Hypothalamus (tissue), 51 donors: ENCODE measurements around the gene BLOC1S3.

ENCODE experiments used
- DNase-seq, 51 donors: peaks; one replicate each; lab custom pipeline; 2025; lab: John Stamatoyannopoulos, UW

Gene BLOC1S3

DNA sequence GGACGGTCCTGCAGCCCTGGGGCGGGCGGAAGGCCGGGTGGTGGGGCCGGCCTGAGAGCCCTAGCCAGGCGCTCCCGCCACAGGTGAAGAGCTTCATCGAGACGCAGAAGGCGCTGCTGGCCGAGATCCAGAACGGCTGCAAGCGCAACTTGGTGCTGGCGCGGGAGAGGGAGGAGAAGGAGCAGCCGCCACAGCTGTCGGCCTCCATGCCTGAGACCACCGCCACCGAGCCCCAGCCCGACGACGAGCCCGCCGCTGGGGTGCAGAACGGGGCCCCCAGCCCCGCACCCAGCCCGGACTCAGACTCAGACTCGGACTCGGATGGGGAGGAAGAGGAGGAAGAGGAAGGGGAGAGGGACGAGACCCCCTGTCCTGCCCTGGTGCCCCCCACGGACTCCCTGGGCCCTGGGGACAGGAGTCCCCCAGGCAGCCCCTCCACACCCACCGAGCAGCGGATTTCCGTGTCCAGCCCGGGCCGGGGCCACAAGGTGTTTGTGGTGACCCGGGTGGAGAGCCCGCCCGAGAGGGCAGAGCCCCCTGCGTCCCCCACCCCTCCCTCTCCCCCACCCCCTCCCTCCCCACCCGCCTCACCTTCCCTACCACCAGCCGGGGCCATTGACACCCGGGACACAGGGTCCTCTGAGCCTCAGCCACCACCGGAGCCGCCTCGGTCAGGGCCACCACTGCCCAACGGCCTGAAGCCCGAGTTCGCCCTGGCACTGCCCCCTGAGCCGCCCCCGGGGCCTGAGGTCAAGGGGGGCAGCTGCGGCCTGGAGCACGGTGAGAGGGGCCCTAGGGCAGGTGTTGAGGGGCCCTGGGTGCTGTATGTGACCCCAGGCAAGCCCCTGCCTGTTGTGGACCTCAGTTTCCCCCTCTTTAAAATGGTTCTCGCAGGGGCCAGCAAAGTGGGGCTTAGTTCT is 33.1 kb upstream of the BLOC1S3 start:
- no peak for DNase-seq

GRCh38 chr19:45146251-45146650 is 32.3 kb upstream of the BLOC1S3 start:
- no peak for DNase-seq

DNA sequence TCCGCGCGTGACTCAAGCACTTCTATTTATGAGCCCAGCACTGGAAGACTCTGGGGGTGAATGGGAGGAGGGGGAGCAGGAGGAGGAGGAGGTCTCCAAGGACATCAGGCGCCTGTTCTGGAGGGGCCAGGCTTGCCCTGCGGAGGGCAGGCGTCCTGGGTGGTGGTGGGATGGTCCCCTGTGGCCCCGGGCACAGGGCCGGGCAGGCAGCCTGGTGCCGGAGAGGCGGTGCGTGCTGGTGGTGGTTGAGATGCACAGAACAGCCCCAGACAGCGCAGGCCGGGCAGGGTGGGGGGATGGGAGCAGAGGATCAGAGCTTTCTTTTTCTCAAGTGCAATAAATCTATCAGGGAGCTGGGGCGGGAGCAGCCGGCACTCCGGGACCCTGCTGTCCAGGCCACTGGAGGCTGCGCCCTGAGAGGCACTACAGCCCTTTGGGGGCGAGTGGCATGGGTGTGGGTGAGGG is 31.8 kb upstream of the BLOC1S3 start:
- no peak for DNase-seq

GRCh38 chr19:45147835-45148676 is 30.5 kb upstream of the BLOC1S3 start:
- DNase-seq = no peak

DNA sequence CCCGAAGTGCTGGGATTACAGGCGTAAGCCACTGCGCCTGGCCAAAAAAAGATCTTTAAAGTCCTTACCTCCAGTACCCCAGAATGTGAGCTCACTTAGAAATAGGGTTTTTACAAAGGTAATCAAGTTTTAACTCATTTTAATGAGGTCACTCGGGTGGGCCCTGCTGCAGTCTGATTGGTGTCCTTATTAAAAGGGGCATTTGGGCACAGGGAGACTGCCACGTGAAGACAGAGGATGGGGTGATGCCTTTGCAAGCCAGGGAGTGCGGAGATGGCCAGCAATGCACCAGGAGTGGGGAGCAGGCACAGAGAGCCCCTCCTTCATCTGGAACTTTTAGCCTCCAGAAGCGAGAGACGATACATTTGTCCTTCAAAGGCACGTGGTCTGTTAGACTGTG is 29.5 kb upstream of the BLOC1S3 start:
- no peak for DNase-seq

DNA sequence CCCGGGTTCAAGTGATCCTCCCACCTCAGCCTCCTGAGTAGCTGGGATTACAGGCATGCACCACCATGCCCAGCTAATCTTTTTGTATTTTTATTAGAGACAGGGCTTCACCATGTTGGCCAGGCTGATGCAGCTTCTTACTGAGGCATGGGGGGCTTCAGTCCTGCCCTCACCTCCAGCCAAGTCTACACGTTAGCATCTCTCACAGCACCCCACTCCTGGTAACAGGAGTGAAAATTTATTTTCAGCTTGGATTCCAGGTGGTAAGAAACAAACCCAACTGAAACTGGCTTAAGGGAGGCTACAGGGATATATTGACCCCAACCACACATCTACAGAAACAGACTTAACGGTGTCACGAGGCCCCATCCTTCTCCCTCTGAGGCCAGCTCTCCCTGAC is 28.4 kb upstream of the BLOC1S3 start:
- DNase-seq = no peak

DNA sequence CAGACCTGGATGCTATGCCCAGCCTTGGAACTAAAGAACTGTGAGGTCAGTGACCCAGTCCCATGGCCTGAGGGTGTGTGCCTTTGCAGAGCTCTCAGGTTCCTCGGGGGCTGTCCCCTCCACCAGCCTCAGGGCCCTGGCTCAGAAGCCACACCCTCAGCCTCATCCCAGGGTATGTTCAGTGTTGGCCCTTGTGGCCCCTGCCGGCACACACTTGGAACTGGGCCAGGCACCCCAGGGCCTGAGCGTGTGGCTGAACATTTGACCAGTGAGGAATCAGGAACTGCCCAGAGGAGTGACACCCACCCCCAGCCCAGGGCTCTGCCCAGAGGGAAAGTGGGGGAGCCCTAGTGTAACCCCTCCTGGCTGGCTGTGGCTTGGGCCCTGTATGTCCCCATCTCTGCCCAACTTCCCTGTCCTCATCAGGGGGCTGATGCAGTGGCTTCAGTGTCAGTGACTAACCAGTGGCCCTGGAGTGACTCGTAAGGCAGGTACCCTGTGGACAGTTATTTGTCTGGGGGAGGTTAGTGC is 27.8 kb upstream of the BLOC1S3 start:
- no peak for DNase-seq

DNA sequence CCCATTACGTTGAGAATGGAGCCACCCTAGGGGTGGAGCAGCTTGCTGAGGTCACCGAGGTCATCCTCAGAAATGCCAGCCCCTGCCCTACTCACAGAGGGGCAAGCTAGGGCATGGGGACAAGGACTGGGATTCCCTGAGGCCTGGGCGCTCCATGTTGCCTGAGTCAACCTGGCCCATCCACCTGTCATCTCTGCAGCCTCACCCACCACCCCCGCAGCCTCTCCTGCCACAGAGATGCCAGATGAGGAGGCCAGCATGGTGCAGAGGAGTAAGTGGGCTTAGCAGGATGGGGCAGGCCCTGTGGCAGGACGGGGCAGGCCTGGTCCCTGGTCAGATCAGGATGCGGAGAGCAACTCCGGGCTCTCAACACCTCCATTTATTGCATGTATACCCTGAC is 27.3 kb upstream of the BLOC1S3 start:
- no peak for DNase-seq

DNA sequence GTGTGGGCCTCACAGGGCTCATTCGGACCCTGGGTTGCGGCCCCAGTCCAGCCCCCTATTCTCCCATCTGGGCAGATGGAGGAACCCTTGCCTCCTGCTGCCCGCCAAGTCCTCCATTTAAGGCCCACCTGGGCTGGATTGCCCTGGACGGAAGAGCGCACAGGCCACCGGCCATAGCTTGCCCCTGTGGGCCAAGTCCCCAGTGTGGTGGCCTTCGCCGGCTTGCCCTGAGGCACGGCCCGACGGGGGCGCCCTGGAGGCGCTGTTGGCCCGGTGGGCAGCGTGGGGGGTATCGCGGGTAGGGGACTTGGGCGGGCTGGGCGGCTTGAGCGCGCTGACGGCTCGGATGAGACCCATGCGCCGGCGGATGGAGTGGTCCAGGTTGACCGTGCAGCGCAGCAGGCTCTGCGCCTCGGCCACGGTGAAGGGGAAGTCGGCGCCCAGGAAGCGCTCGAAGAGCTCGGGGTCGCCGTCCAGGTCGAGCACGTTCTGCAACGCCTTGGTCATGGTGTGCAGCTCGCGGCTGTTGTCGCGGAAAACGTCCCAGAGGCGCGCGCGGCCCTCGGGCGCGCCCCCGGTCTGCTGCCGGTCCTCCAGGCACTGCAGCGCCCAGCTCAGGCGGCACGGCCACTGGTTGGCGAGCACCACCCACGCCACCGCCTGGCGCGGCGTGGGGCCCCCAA is 26.6 kb upstream of the BLOC1S3 start:
- peak in 1 of 51 donors; percentile 32 for DNase-seq

DNA sequence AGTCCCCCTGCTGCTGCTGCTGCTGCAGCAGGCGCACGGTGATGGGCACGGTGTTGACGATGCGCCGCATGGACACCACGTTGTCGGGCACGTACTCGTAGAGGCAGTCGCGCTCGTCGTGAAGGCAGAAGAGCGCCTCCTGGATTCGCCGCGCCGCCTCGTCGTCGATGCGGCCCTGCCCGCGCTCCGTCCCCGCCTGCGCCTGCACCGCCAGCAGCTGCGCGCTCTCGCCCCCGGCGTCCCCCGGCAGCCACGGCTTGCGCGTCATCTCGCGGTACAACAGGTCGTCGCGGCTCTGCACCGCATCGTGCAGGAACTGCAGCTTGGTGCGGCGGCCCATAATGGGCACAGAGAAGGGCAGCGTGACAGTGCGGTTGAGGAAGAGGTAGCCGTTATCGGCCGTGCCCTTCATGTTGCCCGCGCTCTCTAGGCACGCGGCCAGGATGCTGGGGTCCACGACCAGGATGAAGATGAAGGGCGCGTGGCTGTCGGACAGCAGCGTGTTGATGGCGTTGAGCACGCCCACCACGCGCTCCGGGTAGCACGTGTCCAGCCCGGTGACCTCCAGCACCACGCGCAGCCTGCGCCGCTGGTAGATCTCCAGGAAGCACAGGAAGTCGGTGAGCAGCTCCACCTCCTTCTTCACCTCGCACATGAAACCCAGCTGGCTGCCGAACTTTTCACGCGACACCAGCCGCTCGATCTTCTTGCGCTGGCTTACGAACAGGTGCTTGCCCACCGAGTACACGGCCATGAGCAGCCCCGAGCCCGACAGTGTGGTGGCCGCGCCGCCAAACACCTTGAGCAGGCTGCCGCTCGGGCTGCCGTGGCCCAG is 25.9 kb upstream of the BLOC1S3 start:
- DNase-seq = peak in 22 of 51 donors; percentile 11 to 61 (median 36)

DNA sequence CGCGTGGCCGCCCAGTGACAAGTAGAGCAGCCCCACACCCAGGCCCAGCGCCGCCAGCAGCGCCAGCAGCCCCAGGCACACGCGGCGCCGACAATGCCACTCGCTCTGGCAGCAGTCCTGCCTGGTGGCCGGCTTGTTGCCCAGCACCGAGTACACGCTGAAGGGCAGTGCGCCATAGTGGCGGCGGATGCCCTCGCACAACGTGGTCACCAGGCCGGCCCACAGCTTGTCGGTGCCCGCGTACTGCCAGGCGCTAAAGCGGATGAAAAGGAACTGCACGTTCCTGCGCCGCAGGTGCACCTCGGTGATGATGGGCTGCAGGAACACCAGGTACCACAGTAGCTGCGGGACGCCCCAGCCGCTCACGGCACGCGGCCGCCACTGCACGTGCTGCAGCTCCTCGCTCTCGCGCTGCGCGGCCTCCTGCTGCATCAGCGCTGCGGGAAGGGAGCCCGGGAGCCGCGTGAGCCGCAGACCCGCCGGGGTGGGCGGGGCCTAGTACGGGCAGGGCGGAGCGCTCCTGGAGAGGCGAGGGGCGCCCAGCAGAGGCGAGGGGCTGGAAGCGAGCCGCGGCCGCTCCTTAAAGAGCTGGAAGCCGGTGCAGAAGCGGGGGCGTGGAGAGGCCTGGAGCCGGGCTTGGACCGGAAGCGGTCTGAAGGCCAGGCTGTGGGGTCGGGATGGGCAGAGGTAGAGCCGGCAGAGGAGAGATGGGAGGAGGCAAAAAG is 25.1 kb upstream of the BLOC1S3 start:
- peak in 34 of 51 donors; percentile 8 to 65 (median 52) for DNase-seq

DNA sequence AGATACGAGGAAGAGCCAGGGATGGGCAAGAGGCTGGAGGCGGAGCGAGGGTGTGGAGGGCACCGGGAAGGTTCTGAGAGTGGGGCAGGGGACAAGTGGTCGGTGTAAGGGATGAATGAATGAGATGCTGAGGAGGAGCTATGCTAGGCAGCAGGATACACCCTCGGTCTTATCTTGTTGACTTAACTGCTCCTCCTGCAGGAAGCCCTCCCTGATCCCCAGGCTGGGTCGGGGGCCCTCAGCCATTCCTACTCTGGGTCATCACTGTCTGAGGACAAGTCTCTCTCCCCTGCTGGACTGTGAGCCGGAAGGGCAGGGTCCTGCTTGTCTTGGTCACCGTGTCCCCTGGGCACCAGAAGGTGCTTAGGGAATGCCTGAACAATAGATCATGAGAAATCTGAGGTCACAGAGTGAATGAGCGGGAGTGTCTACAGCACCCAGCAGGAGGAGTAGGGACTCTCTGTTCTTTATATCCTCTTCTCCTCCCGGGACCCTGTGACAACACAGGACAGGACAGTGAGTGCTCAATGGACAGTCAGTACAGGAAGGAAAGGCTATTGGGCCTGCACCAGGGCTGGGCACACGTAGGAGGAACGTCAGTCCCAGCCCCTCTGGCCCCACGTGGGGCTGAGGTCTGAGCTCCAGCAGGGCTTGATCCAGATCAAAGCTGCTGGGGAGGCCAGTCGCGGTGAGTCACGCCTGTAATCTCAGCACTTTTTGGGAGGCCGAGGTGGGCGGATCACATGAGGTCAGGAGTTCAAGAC is 24.3 kb upstream of the BLOC1S3 start:
- no peak for DNase-seq

- no peak for DNase-seq
Observed at GRCh38 chr19:45156011-45156630, 22.5 kb upstream of the BLOC1S3 start.

DNA sequence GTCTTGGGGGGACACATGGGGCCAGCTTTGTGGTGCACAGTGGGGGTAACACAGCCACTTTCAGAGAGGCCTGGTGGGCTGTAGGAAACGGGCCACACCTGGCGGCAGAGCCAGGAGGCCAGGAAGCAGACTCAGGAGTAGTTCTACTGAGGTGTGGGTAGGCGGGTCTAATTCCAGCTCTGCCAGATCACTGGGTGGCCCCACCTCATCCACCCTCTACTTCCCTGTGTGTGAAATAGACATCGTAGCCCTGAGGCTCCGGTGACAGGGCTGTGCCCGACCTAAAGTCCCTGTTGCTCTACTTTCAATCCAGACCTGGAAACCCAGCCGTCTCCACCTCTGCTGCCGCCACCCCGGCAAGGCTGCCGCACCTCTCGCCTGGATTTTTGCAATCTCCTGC is 21.8 kb upstream of the BLOC1S3 start:
- no peak for DNase-seq

- DNase-seq = no peak
Observed at GRCh38 chr19:45158503-45159209, 19.9 kb upstream of the BLOC1S3 start.

DNA sequence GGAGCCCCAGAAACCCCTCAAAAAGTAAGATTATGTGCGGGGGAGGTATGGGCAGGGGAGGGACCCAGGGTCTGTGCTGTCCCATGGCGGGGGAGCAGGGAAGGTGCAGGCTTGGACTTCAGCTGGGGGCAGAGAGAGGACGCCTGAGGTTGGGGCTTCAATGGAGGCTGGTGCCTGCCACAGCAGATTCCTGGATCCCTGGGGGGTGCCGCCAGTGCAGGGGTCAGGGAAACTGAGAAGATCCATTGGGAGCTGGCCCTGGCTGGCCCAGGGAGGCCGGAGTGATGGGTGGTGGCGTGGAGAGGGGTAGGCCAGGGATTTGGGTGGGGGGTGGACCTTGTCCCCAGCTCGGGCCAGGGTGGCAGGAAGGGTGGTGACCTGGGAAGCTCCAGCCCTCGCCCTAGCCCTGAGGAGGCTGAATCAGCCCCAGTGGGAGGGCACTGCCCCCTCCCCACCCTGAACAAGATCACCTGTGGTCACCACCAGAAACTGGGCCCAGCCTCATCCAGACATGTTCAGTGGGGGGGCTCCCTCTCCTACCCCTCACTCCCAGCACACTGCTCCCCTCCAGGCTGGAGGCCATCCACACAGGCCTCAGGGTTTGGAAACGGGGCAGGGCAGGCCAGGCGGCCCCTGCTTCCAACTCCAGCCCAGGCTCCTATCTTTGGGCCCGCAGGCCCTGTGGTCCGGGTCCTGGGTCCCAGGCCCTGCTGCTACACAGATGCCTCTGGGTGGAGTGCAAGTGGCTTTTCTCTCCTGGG is 19.2 kb upstream of the BLOC1S3 start:
- DNase-seq = no peak

DNA sequence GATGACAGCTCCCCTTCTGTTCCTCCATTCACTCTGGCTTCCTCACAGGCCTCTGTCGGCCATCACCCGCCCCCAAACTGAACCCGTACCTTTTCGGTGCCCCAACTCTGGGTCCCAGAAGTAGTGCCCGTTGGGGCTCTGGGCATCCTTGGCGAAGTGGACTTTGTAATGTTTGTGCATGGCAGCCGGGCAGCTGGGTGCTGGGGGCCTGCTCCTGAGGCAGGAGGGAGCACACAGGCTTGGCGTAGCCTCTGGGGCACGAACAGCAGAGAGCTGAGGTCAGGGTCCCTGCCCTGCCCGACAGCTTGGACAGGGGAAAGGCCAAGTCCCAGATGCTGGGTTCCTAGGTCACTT is 18.6 kb upstream of the BLOC1S3 start:
- DNase-seq = no peak
